Panc1 (cell line): ENCODE measurements around the gene DCHS2. TPM values are rescaled to one million over a fixed set of nuclear protein-coding genes. Genes with fewer than 3 reads are reported as not detected.

Experiments used
- ATAC-seq: fragments of 200-7000 bp; cut with Tn5 transposase; 2 replicates; pipeline ENCODE4 v1.9.1; 2020; ENCODE audit warnings: mild to moderate bottlenecking, moderate library complexity
- Bru-seq: library from RNA; stranded (reverse); fragments of 400-500 nt; gene quantifications from one replicate; lab custom pipeline; 2021; lab: Mats Ljungman, UMichigan
- BruChase-seq, 2 experiments: library from RNA; stranded (reverse); fragments of 400-500 nt; gene quantifications; one replicate each; lab custom pipeline; 2021; lab: Mats Ljungman, UMichigan
- BruUV-seq: library from RNA; stranded (reverse); fragments of 400-500 nt; replicated peaks from 2 replicates; lab custom pipeline; 2021; lab: Mats Ljungman, UMichigan
- CTCF ChIA-PET: fragments of 300-600 bp; sonication (Branson Sonifier 250); formaldehyde crosslinking; loops from one replicate; lab custom pipeline; 2022; ENCODE audit warnings: antibody characterized with exemption; lab: Charles Lee
- POLR2A ChIA-PET: fragments of 300-600 bp; sonication (Branson Sonifier 250); formaldehyde crosslinking; loops from one replicate; lab custom pipeline; 2022; ENCODE audit warnings: antibody characterized with exemption; lab: Charles Lee
- DNase-seq: peaks from one replicate; pipeline ENCODE4 v3.0.0-alpha.2; 2010; ENCODE audit warnings: low read depth, low spot score
- H3K27ac ChIP-seq: 2 replicates; pipeline ENCODE4 v1.5.1; 2011; ENCODE audit warnings: mild to moderate bottlenecking, low read length, inconsistent platforms
- H3K27me3 ChIP-seq: fragments of 200-500 bp; sonication (Bioruptor generic); 2 replicates; pipeline ENCODE4 v1.6.0; 2014; ENCODE audit warnings: low read length, inconsistent platforms; ENCODE audit not compliant: control insufficient read depth, insufficient read depth
- H3K36me3 ChIP-seq: fragments of 200-500 bp; sonication (Bioruptor generic); 2 replicates; pipeline ENCODE4 v1.5.1; 2014; ENCODE audit warnings: inconsistent platforms, mild to moderate bottlenecking, low read length, moderate library complexity; ENCODE audit not compliant: control insufficient read depth, insufficient read depth
- H3K4me1 ChIP-seq: 2 replicates; pipeline ENCODE4 v1.5.1; 2011; ENCODE audit warnings: inconsistent platforms, mild to moderate bottlenecking, low read length, moderate library complexity; ENCODE audit not compliant: control insufficient read depth, insufficient read depth
- H3K4me3 ChIP-seq, 2 experiments: 2 replicates each; pipeline ENCODE4 v1.5.1; 2011 to 2012; ENCODE audit warnings: low read depth in 2 of 2, low read length in 2 of 2, mild to moderate bottlenecking in 2 of 2, inconsistent platforms in 1 of 2, moderate library complexity in 1 of 2
- H3K9me3 ChIP-seq: fragments of 200-500 bp; sonication (Bioruptor generic); 2 replicates; pipeline ENCODE4 v1.5.1; 2014; ENCODE audit warnings: low read depth, mild to moderate bottlenecking, inconsistent platforms, low read length, moderate library complexity; ENCODE audit not compliant: control insufficient read depth, insufficient read depth
- POLR2AphosphoS5 ChIP-seq: IDR thresholded peaks from 2 replicates; pipeline ENCODE4 v1.6.1; 2012; ENCODE audit warnings: mild to moderate bottlenecking, low read depth, low read length, moderate library complexity
- SIN3A ChIP-seq: IDR thresholded peaks from 2 replicates; pipeline ENCODE4 v1.6.1; 2012; ENCODE audit warnings: low read depth, mild to moderate bottlenecking, low read length, moderate library complexity, borderline replicate concordance; ENCODE audit not compliant: insufficient read depth
- TCF7L2 ChIP-seq: IDR thresholded peaks from 2 replicates; pipeline ENCODE4 v1.6.1; 2011; ENCODE audit warnings: mild to moderate bottlenecking, low read depth, low read length, inconsistent platforms
- in situ Hi-C: cut with HindIII; loops from 2 replicates; pipeline ENCODE4 v1.10.0; 2016; ENCODE audit warnings: low sequenced_read_pairs, low pct_unique_long_range_greater_than_20kb
- intact Hi-C: fragments of 100-400 bp; cut with micrococcal nuclease; formaldehyde crosslinking; loops from one replicate; pipeline ENCODE4 v1.10.0; 2022; ENCODE audit not compliant: unreplicated experiment
- long read RNA-seq: library from polyadenylated mRNA; unstranded; transcript quantifications from one replicate; pipeline ENCODE4 v2.0.0, GENCODE V29; 2021; ENCODE audit not compliant: unreplicated experiment
- polyA plus RNA-seq: library from polyadenylated mRNA; unstranded; fragments of >200 nt; gene quantifications from one replicate; pipeline ENCODE4 v1.2.1, GENCODE V29; 2012; ENCODE audit warnings: missing spikeins; ENCODE audit not compliant: insufficient read length
- total RNA-seq: library from RNA; stranded (reverse); gene quantifications from one replicate; pipeline ENCODE4 v1.2.1, GENCODE V29; 2021; ENCODE audit not compliant: unreplicated experiment
- TF ChIP-seq, protein P1 (sequence below): fragments of 450-650 bp; IDR thresholded peaks from 2 replicates; pipeline ENCODE4 v1.5.1; 2017; ENCODE audit warnings: mild to moderate bottlenecking
- TF ChIP-seq, protein P2 (sequence below), 2 experiments: IDR thresholded peaks; 2 replicates each; pipeline ENCODE4 v1.6.1; 2011 to 2012; ENCODE audit warnings: low read depth in 2 of 2, control low read depth in 1 of 2, low read length in 1 of 2, mild to moderate bottlenecking in 1 of 2, moderate library complexity in 1 of 2; ENCODE audit not compliant: insufficient read depth in 1 of 2

Gene DCHS2, protein sequence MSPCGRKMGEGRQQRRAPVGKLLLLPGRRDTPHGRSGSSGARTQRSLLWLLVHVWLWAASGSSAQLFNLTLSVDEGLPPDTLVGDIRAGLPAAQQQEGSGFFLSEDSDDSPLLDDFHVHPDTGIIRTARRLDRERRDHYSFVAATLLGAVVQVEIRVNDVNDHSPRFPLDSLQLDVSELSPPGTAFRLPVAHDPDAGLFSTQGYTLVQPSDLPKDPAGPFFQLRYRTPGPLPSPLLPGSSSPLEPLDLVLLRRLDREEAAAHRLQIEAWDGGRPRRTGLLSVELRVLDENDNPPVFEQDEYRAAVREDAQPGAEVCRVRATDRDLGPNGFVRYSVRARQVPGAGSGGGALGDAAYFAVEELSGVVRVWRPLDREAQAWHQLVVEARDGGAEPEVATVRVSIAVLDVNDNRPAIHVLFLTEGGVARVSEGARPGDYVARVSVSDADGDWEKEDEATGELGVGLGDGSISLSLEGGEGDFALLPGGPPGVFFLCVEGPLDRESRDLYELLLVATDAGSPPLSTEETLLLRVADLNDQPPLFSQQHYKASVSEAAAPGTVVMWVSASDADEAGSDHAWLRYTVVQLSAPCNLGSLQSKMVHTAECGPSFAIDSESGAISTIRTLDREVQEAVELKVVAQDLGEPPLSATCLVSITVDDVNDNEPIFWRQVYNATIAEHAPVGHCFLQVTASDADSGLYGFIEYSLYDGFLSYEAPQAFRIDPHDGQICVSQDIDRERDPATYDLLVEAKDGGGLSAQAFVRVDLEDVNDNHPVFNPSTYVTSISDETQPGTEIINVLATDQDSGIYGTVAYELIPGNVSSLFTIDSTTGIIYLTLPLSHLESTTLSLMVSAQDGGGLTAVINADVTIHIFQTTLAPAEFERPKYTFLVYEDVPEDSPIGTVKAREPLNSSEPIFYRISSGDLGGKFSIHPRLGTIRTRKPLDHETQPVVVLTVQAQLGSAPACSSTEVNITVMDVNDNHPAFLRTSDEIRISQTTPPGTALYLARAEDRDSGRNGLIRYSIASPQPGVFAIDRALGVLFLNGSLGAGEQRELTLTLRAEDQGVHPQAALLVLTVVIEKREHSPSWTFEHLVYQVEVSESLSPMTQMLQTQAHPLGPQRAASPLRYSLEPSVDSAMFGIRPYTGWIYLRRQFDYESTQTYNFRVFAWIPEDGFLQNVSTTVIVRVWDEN (N-terminal part only)
- total RNA-seq = not detected
- not detected for polyA plus RNA-seq
- Bru-seq, nascent RNA = percentile 1 among the genes with signal in this experiment
- BruChase-seq, experiment 1, labeled RNA remaining after a 2-hour chase = percentile 2 among the genes with signal in this experiment
- percentile 4 among the genes with signal in this experiment for BruChase-seq, experiment 2, labeled RNA remaining after a 6-hour chase
- long read RNA-seq = 0 reads

DNA sequence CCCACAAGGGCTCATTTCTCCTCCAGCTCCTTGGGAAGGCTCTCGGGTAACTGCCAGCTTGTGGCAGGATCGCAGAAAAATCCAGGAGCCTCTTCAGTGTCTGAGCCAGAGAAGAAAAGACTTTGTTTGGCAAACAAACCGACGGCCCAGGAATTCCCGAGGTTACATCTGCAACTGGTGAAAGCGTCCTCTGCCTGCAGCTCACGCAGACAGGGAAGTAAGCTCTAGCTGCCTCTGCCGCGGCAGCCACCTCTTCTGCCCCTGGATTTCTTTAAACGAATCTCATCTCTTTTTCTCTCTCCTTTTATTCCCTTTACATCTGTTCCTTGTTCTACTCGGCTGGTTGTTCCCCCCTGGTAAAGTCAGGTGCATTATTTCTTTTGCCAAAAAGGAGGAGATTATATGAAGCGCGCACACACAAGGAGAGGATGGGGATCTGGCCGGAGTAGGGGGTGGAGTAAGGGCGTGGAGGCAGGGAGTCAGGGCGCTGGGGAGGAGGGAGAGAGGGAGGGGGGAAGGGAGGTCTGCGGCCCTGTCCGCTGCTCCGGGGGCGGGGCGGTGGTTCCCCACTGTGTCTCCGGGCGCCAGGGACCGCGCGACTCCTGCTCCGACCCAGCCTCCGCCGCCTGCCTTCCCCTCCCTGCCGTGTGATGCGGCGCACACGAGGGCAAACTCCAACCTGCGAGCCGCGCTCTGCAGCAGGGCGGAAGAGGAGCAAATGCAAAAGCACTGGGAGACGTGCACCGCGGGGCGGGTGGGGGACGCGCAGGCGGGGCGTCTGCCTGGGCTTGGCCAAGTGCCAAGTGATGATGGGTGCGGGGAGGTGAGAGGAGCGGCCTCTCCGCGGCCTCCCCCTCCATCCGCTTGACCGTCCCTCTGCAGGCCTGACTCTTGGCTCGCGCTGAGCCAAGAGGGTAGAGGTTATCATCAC lies at the start of gene DCHS2:
Gene DCHS2, minus strand, starts transcription at position 459 of the 931 bp plus-strand sequence. Its CDS starts 444 bp downstream, at position 15.
- ATAC-seq = peak; percentile 74
- CTCF ChIA-PET = interaction anchor here (1.0 kb wide), 1 partner anchor 15 kb away, joined by 3 read pairs; no protein-coding TSS in a partner anchor
- intact Hi-C loops = no loop called here
- Histone ChIP-seq H3K27ac (no peak within 1 kb of the TSS), H3K36me3 (no peaks in the 10 kb centered on the region), H3K4me3 (peak within 1 kb of the TSS; percentile 11 to 43; a peak in 2 of 4 replicates), H3K27me3 (peaks cover 3% of the 10 kb centered on the region; the same call in 1 of the 2 replicates), H3K9me3 (no peaks in the 10 kb centered on the region), H3K4me1 (no peaks in the 10 kb centered on the region)
- DNase-seq = no peak
- BruUV-seq = no TSS peak
- TF ChIP-seq TCF7L2 = no peak
- TF ChIP-seq, protein P1, sequence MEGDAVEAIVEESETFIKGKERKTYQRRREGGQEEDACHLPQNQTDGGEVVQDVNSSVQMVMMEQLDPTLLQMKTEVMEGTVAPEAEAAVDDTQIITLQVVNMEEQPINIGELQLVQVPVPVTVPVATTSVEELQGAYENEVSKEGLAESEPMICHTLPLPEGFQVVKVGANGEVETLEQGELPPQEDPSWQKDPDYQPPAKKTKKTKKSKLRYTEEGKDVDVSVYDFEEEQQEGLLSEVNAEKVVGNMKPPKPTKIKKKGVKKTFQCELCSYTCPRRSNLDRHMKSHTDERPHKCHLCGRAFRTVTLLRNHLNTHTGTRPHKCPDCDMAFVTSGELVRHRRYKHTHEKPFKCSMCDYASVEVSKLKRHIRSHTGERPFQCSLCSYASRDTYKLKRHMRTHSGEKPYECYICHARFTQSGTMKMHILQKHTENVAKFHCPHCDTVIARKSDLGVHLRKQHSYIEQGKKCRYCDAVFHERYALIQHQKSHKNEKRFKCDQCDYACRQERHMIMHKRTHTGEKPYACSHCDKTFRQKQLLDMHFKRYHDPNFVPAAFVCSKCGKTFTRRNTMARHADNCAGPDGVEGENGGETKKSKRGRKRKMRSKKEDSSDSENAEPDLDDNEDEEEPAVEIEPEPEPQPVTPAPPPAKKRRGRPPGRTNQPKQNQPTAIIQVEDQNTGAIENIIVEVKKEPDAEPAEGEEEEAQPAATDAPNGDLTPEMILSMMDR = no peak
- no peak for TF ChIP-seq POLR2AphosphoS5
- TF ChIP-seq SIN3A = no peak
- TF ChIP-seq, protein P2, sequence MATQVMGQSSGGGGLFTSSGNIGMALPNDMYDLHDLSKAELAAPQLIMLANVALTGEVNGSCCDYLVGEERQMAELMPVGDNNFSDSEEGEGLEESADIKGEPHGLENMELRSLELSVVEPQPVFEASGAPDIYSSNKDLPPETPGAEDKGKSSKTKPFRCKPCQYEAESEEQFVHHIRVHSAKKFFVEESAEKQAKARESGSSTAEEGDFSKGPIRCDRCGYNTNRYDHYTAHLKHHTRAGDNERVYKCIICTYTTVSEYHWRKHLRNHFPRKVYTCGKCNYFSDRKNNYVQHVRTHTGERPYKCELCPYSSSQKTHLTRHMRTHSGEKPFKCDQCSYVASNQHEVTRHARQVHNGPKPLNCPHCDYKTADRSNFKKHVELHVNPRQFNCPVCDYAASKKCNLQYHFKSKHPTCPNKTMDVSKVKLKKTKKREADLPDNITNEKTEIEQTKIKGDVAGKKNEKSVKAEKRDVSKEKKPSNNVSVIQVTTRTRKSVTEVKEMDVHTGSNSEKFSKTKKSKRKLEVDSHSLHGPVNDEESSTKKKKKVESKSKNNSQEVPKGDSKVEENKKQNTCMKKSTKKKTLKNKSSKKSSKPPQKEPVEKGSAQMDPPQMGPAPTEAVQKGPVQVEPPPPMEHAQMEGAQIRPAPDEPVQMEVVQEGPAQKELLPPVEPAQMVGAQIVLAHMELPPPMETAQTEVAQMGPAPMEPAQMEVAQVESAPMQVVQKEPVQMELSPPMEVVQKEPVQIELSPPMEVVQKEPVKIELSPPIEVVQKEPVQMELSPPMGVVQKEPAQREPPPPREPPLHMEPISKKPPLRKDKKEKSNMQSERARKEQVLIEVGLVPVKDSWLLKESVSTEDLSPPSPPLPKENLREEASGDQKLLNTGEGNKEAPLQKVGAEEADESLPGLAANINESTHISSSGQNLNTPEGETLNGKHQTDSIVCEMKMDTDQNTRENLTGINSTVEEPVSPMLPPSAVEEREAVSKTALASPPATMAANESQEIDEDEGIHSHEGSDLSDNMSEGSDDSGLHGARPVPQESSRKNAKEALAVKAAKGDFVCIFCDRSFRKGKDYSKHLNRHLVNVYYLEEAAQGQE (IDR thresholded peaks at IDR 0.05; ENCODE audit: insufficient read depth in 1 of 2, low read depth in 2 of 2, low read length in 1 of 2) = no peak
- in situ Hi-C loops = no loop called here
- POLR2A ChIA-PET = no interaction called here
